Measurements from ENCODE around the gene FER1L5.
"Not testable (repeated sequence)": the region's sequence is repeated elsewhere in the genome, so short reads cannot be mapped to it uniquely, and the experiment has no call there.

FER1L5 gene

DNA sequence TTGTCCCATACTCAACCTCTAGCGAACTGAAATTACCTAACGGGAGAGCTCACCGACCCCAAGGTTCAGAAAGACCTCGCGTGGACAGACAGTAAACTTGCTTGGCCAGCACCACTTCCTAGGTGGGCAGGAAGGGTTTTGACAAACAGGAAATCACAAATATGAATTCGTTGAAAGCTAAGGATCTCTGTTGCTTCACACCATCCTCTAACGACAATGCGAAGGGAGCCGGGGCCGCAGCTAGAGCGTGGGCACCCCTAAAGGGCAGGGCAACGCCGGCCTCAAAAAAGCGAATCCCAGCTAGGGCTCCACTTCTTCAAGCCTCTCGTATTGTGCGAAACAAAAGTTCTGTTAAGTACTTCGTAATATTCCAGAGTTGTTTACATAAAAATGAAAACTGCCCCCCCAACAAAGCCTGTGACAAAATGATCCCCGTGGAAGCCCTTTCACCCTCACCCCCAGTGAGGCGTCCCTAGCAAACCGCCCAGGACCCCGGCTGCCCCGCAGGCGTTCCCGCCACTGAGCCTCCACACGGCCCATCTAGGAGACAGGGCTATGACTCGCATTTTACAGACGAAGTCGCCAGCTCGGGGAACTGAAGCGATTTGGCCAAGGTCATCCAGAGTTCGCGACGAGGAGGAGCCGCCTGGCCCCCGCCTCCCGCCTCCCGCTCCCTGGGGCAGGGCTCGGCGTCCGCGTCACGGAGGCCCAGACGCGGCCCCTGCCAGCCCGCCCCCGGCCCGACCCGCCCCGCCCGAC, 5.0 kb upstream of the FER1L5 start:
- no peak for DNase-seq

DNA sequence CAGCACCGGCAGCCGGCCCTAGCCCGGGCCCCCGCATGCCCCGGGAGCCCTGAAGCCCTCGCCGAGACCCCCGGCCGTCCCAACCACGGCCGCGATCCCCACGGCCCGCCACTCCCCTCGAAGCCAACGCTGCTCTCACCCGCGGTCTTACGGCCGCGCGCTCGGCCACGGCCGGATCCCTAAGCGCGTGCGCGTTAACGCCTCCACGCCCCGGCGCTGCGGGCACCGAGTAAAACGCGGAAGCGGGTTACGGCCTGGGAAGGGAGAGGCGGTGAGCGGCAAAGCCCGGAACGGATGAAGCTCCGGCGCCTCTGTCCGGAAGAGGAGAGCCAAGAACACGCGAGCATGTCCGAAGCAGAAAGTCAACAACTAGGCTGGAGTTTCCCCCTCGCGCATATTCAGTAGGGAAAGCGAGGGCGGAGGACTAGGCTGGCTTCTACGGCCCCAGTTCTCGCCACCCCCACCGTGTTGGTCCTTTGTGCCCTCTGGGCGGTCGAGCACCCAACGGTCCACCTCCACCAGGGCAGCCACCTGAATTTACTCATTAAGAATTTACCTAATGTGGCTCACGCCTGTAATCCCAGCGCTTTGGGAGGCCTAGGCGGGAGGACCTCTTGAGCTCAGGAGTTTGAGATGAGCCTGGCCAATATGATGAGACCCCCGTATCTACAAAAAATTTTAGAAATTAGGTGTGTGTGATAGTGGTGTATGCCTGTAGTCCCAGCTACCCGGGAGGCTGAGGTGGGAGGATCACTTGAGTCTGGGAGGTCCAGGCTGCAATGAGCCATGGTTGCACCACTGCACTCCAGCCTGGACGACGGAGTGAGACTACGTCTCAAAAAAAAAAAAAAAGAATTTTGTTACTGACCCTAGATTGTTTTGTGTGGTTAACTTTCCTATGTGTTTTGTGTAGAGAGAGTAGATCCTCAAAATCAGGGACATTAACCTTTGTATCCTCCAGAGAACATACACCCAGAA, 4.1 kb upstream of the FER1L5 start, which contains the start of gene KANSL3:
KANSL3 (minus strand) TSS at position 169 of the 978 bp plus-strand sequence. CDS start 1,177 bp downstream, outside the sequence.
- peak; percentile 76 for DNase-seq

DNA sequence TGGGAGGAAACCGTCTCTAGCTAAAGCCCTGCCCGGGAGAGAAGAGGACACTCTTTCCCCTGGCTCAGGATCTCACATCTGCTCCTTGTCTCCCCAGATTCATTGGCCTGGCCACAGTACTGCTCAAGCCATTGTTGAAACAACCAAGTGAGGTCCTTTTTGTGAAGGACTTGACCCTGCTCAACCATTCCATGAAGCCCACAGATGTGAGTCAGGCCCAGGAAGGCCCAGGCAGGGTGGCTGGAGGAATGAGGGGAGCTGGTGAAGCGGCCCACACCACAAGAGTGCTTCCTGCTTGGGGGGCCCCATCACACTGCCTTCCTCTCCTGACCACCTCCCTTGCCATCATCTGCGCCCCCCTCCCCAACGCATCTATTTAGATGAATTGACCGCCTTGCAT, 5.1 kb downstream of the FER1L5 start:
- no peak for DNase-seq

DNA sequence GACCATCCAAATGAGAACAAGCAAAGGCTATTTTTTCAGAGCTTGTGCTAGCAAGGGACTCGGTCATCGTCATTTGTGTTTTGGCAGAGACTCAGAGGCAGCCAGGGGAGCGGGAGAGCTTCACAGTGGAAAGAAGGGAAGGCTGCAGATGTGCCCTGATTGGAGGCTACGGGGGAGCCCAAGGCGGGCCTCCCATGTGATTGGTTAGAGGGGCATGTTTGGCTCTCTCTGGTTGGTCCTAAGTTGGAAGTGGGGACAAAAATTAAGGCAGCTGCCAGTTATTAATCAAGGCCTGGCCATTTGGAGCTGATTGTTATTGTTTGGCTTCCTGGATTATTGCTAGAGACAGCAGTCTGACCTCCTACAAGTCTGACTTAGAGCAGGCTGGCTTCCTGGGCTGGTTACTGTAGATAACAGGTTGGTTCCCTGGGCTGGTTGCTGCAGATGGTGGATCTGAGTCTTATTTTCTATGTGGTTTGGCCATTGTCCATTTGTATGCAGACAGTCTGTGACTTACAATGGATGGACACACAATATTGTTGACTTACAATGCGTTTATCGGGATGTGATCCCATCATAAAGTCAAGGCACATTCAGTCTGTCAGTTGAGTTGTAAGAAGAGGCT, 5.9 kb downstream of the FER1L5 start:
- DNase-seq = no peak

DNA sequence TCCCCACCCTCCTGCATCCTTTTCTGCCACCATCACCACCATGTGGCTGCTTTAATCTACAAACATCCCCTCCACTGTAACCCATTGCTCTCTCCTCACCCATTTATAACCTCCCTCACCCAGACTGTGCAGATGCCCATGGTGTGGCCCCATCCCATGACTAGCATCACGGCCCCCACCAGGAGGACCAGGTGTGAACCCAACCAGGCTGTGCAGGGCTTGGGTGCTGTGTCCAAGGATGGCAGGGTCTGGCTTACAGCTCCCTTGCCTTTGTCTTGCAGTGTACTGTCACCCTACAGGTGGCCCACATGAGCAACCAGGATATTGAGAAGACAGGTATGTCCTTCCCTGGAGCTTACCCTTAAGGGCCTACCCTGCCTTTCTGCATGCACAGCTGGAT, 6.8 kb downstream of the FER1L5 start:
- DNase-seq = no peak

DNA sequence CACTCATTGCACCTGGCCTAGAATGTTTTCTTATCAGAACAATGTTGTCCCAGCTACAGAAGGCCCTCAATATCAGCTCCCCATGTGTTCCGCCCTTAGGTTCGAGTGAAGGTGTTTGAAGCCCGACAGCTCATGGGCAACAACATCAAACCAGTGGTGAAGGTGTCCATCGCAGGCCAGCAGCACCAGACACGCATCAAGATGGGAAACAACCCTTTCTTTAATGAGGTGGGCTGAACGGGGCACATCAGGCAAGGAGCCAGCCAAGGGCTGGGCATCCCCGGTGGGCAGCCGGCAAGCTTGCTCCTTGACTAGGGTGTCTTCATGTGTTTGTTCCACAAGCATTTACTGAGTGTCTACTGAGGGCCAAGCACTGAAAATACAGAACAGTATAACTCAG, 9.2 kb downstream of the FER1L5 start:
- DNase-seq = no peak

DNA sequence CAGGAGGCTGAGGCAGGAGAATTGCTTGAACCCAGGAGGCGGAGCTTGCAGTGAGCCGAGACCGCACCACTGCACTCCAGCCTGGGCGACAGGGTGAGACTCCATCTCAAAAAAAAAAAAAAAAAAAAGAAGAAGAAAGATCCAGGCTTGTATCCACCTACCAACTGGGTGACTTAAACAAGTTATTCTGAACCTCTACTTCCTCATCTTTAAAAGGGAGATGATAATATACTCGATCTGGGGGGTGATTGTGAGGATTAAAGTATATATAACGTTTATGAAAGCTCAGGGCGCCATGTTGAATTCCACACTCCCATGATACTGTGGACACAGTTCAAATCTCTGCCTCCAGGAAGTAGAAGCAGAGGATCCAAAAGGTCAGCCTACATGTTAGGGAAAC, 12.2 kb downstream of the FER1L5 start:
- not testable (repeated sequence) for DNase-seq

DNA sequence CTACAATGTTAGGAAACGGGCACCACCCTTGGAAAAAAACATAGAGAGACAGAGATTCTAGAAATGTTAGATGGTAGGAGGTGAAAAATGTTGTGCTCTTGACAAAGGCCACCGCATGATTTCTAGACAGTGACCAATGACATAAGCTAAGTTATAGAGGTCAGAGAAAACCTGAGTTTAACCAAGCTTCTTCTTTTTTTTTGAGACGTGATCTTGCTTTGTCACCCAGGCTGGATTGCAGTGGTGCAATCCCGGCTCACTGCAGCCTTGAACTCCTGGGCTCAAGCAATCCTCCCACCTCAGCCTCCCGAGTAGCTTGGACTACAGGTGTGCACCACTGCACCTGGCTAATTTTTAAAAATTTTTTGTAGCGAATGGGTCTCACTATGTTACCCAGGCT, 13.0 kb downstream of the FER1L5 start:
- DNase-seq = no peak

DNA sequence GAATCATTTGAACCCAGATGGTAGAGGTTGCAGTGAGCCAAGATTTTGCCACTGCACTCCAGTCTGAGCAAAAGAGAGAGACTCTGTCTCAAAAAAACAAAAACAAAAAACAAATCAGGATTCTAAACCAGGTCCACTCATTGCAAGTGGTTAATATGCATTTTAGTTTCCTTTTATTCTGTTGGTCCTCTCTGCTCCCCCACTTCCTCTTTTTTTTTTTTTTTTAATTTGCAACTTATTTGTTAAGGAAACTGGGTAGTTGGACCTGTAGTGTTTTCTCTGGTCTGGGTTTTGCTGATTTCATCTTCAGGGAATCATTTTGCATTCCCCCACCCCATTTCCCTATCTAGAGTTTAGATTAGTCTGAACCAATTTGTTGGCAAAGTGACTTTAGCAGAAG, 14.0 kb downstream of the FER1L5 start:
- no peak for DNase-seq

DNA sequence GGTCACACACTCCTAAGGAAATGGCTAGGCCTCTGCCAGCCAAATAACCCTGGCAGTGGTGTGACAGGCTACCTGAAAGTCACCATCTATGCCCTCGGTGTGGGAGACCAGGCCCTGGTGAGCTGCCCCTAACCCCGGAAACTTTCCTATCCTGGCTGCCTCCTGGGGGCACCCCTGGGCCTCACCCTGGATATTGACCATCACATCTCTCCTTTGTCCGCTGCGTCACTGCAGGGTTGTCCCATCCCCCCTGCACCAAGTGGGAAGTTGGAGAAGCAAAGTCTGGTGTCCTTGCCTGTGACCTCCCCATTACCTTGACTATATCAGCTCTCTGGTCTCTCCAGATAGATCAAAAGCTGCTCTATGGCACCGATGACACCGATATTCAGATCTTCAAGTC, 18.8 kb downstream of the FER1L5 start:
- DNase-seq = no peak

DNA sequence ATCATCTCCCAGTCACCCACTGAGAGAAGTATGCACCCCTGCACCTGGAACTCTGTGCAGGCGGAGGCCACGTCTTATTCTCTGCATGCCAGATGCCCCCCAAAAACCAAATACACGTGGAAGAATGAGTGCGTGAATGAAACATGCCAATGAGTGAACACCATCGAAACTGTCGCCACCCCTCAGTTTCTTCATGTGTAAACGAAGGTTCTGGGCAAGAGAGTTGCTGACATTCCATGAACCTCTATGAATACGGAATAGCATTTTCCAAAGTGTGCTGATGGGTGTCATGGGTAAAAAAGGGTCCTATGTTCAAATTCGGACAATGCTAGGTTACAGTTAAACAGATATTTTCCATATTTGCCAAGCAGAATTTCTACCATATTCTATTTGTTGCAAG, 19.8 kb downstream of the FER1L5 start:
- no peak for DNase-seq

DNA sequence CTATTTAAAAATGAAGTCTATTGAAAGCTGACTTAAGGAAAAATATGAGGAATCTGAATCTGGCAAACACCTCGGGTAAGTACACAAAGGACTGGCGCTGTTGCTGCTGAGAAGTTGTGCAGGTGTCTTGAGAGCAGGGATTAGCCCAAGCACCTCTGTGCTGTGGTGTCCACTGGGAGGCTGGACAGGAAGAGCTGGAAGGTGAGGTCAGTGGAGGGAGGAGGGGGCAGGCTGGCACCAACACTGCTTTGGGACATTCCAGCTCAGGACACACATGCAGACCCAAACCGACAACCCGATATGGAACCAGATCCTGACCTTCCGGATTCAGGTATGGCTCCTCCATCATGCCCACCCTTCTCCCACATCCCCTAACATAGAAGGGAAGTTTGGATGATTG, 20.6 kb downstream of the FER1L5 start:
- DNase-seq = no peak

DNA sequence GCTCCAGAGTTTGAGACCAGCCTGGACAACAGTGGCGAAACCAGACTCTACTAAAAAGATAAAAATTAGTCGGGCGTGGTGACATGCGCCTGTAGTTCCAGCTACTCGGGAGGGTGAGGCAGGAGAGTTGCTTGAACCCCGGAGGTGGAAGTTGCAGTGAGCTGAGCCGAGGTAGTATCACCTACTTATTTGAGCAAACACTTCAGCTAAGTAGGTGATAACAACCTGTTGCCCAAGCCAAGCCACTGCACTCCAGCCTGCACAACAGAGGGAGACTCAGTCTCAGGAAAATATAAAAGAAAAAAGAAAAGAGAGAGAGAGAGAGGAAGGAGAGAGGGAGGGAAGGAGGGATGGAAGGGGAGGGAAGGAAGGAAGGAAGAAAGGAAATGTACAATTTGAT, 21.3 kb downstream of the FER1L5 start:
- DNase-seq = no peak

DNA sequence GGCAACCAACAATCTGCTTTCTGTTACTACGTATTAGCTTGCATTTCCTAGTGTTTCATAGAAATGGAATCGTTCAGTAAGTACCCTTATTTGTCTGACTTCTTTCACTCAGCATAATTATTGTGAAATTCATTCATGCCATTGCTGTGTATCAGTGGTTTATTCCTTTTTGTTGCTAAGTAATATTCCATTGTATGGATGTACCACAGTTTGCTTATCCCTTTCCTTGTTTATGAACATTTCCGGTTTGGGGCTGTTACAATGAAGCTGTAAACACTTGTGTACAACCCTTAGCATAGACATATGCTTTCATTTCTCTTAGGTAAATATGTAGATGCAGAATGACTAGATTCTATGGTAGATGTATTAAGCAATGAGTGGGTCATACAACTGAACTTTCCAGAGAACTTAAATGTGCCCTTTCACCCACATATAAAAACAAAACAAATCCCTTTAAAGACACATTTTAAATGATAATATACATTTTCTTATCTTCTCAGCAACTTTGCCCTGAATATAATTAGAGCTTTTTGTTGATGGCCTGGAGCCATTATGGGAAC, 21.9 kb downstream of the FER1L5 start:
- DNase-seq = no peak

DNA sequence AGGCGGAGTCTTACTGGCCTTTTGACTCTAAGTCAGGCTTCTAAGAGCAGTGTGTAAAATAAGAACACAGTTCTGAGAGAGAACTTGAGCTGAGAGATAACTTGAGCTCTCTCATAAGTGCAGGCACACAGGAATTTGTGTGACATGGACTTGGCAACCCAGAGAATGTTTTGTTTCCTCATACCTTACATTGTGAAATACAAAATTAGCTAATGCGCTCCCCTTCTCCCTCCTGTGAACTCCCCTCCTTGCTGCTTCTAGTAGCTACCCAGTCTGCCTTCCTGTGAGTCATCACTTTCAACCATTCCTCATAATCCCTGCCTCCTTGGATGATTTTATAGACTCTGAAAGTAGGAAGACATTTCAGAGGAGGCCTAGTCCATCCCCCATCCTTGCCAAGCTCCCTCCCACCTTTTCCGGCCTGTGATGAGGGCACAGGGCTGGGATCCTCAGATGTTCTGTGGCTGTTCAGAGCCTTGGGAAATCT, 22.6 kb downstream of the FER1L5 start:
- no peak for DNase-seq

DNA sequence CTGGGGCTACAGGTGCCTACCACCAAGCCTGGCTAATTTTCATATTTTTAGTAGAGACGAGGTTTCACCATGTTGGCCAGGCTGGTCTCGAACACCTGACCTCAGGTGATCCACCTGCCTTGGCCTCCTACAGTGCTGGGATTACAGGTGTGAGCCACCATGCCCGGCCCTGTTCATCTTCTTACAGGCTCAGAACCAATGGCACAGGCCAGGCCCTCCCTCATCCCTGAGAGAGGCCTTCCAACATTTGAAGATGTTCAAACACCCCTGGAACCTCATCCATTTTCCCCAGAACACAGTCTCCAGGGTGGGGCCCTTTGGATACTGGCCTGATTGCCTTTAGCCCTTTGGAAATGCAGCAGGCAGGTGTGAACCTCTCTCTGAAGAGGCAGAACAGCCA, 23.2 kb downstream of the FER1L5 start:
- not testable (repeated sequence) for DNase-seq

DNA sequence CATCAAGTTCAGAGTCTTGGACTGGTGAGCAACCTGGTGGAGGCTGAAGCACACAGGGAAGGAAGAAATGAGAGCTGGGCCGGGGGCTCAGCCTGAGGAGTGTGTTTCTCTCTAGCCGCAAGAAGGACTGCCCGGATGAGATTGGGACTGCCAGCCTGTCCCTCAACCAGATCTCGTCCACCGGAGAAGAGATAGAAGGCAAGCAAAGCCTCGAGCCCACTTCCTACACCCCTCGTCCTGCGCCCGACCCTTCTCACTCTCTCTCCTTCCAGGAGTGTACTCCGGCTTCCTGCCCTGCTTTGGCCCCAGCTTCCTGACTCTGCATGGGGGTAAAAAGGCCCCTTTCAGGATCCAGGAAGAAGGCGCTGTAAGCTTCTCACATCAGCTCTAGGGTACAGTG, 26.2 kb downstream of the FER1L5 start:
- DNase-seq = no peak

DNA sequence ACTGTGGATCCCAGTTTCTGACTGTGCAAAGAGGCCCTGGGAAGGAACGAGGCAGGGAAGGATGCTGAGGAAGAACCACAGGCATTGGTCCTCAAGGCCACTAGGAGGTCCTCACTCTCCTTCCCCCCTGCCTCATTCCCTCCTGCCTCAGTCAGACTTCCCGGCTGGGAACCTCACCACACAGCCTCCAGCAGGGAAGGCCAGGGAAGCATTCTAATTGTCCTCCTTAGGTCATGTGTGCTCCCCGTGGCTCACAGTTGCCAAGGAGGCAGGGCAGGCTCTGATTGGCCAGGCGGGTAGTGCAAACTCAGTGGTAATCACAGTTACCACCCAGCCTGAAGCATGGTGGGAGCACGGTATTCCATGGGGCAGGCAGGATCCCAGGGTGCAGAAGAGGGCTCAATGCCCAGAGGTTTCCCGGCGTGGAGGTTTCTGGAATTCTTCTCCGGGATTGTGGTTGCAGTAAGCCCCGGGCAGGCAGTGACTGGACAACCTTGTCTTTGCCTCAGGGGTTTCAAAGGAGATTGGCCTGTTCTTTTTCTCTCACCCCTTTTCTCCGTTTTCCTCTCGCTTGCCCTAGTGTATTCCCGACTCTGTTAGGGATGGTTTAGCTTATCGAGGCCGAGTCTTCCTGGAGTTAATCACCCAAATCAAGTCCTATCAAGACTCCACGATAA, 27.1 kb downstream of the FER1L5 start:
- no peak for DNase-seq

DNA sequence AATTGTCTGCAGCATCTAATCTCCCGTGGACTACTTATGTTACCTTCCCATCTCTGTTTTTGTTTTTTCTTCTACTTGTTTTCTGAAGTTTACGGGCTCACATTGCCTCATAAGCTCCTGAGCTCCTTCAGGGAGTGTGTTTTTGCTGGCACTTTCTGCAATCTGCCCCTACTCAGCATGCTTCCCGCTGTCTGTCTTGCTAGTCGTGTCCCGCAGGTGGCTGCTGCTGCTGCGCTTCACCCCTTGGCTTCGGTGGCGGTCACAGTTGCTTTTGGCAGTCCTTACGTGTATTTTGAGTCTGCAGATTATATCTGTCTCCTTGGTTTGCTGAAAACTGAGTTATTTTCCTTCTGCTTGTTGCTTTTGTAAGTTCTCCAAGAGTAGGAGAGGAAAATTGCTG, 37.3 kb downstream of the FER1L5 start:
- no peak for DNase-seq

DNA sequence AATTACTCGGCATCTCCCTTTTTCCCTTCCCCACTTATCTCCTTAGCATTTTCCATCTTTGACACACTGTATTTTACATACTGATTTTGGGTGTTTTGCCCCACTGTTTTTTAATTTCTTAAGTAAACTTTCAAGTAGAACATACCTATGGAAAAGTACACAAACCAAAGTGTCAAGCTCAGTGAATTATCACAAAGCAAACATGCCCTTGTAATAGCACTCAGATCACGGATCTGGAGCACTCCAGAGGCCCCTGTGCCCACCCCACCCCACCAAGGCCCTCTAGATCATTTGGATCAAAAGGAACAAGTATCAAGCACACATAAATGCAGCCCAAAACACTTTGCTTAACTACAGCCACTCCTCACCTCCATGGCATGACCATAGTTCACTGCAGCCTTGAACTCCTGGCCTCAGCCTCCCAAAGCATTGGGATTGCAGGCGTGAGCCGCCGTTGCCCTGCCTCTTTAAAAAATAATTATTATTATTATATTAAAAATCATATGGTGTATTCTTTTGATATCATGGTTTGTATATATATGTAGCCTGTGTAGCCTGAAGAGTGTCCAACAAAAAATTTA, 38.1 kb downstream of the FER1L5 start:
- no peak for DNase-seq

DNA sequence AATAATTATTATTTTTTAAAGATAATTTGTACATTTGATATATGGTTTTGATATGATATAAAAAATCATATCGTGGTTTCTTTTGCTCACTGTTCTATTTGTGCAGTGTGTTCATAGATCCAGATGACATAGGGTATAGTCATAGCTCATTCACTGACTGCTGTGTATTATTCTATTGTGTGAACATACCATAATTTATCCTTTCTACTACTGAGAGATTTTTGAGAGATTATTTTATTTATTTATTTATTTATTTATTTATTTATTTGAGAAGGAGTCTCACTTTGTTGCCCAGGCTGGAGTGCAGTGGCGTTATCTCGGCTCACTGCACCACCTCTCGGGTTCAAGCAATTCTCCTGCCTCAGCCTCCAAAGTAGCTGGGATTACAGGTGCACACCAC, 39.0 kb downstream of the FER1L5 start:
- no peak for DNase-seq

DNA sequence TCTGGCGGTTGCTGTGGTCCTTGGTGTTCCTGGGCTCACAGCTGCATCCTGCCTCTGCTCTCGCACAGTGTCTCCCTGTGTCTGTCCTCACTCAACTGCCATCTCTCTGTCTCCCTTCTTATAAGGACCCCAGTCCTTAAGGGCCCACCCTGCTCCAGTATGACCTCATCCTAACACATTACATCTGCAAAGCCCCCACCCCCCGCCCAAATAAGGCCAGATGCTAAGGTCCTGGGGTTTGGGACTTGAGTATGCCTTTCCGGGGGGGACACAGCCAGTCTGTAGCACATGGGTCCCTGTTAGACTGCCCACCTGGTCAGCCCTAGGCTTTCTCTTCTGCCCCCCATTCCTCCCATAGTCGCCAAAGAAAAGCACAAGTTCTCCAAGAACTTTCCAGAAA, 40.7 kb downstream of the FER1L5 start:
- no peak for DNase-seq
